ENCODE measurements around the gene NUP62.
"Not testable (repeated sequence)": the region's sequence is repeated elsewhere in the genome, so short reads cannot be mapped to it uniquely, and the experiment has no call there.

NUP62 gene

DNA sequence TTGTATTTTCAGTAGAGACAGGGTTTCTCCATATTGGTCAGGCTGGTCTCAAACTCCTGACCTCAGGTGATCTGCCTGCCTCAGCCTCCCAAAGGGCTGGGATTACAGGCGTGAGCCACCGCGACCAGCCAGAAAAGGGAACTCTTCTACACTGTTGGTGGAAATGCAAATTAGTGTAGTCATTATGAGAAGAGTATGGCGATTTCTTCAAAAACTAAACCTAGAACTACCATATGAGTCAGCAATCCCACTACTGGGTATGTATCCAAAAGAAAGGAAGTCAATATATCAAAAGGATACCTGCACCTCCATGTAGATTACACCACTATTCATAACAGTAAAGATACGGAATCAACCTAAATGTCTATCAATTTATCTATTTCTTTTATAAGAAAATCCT is 15.3 kb upstream of the NUP62 start:
- 60% methylated on average over 1 of the region's 5 CpGs for WGBS (ENCODE audit: insufficient coverage)
- H3K27me3 ChIP-seq (replicated peaks in 2 of 5; ENCODE audit: control insufficient read depth in 4 of 5, insufficient read depth in 5 of 5, low read length in 4 of 5); H3K4me1 ChIP-seq (ENCODE audit: control extremely low read depth in 1 of 4, control insufficient read depth in 4 of 4, insufficient read depth in 4 of 4, low read length in 3 of 4); DNase-seq; POLR2A ChIA-PET; CTCF ChIA-PET; H3K36me3 ChIP-seq (ENCODE audit: control insufficient read depth in 4 of 4, insufficient read depth in 4 of 4, low read length in 3 of 4); H3K9me3 ChIP-seq (ENCODE audit: control extremely low read depth in 1 of 5, control insufficient read depth in 4 of 5, insufficient read depth in 2 of 5, low read depth in 1 of 5, low read length in 4 of 5); H3K4me3 ChIP-seq (ENCODE audit: control insufficient read depth in 1 of 7, extremely low read depth in 1 of 7, insufficient read depth in 4 of 7, low read depth in 2 of 7, low read length in 6 of 7); H3K27ac ChIP-seq (ENCODE audit: insufficient read depth in 1 of 2, low read depth in 1 of 2, low read length in 2 of 2, poor library complexity in 1 of 2, severe bottlenecking in 2 of 2): not testable (repeated sequence)

- no peaks in the 10 kb centered on the region for H3K9me3 ChIP-seq (ENCODE audit: control extremely low read depth in 1 of 5, control insufficient read depth in 4 of 5, insufficient read depth in 2 of 5, low read depth in 1 of 5, low read length in 4 of 5)
- H3K27me3 ChIP-seq (replicated peaks in 2 of 5; ENCODE audit: control insufficient read depth in 4 of 5, insufficient read depth in 5 of 5, low read length in 4 of 5) = peaks cover 0 to 11% (median 3%) of the 10 kb centered on the region in 5 experiments
- no peak for DNase-seq
- no peaks in the 10 kb centered on the region for H3K36me3 ChIP-seq (ENCODE audit: control insufficient read depth in 4 of 4, insufficient read depth in 4 of 4, low read length in 3 of 4)
- no peak overlapping the region for H3K4me3 ChIP-seq (ENCODE audit: control insufficient read depth in 1 of 7, extremely low read depth in 1 of 7, insufficient read depth in 4 of 7, low read depth in 2 of 7, low read length in 6 of 7)
- H3K4me1 ChIP-seq (ENCODE audit: control extremely low read depth in 1 of 4, control insufficient read depth in 4 of 4, insufficient read depth in 4 of 4, low read length in 3 of 4) = peaks cover 0 to 4% (median 2%) of the 10 kb centered on the region in 4 experiments
- WGBS (ENCODE audit: insufficient coverage) = 94% methylated on average over 5 of the region's 5 CpGs
- CTCF ChIA-PET = interaction anchor here (0.8 to 1.3 kb wide), 2 partner anchors 43 to 45 kb away, joined by 3 to 4 read pairs; no protein-coding TSS in a partner anchor
- POLR2A ChIA-PET = no interaction called here
- H3K27ac ChIP-seq (ENCODE audit: insufficient read depth in 1 of 2, low read depth in 1 of 2, low read length in 2 of 2, poor library complexity in 1 of 2, severe bottlenecking in 2 of 2) = no peak overlapping the region
Observed at GRCh38 chr19:49940482-49940791, 11.1 kb upstream of the NUP62 start.

GRCh38 chr19:49939721-49940481 is 10.6 kb upstream of the NUP62 start:
- CTCF ChIA-PET = interaction anchor here (0.8 to 2.5 kb wide), 5 partner anchors 36 to 46 kb away, joined by 3 to 20 read pairs (median 4); no protein-coding TSS in a partner anchor

DNA sequence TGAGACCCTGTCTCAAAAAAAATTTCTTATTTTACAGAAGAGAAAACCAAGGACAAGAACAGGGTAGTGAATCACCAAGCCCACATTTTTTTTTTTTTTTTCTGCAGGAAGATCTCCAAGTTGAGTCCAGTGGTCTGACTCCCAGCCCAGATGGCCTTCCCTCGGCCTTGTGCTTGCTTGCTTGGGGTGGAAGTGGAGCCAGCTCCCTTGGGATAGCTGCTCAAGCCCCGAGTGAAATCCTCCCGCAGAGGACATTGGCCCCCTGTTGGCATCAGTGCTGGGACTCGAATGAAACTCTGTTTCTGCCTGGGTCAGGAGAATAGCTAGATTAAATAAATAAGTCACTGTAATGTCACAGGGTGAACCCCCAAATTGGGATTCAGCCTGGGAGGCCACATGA is 9.4 kb upstream of the NUP62 start:
- Histone ChIP-seq H3K9me3 (ENCODE audit: control extremely low read depth in 1 of 5, control insufficient read depth in 4 of 5, insufficient read depth in 2 of 5, low read depth in 1 of 5, low read length in 4 of 5) (no peaks in the 10 kb centered on the region), H3K36me3 (ENCODE audit: control insufficient read depth in 4 of 4, insufficient read depth in 4 of 4, low read length in 3 of 4) (no peaks in the 10 kb centered on the region), H3K4me3 (ENCODE audit: control insufficient read depth in 1 of 7, extremely low read depth in 1 of 7, insufficient read depth in 4 of 7, low read depth in 2 of 7, low read length in 6 of 7) (no peak overlapping the region), H3K4me1 (ENCODE audit: control extremely low read depth in 1 of 4, control insufficient read depth in 4 of 4, insufficient read depth in 4 of 4, low read length in 3 of 4) (peaks cover 0 to 4% (median 2%) of the 10 kb centered on the region in 4 experiments), H3K27me3 (replicated peaks in 2 of 5; ENCODE audit: control insufficient read depth in 4 of 5, insufficient read depth in 5 of 5, low read length in 4 of 5) (peaks cover 0 to 11% (median 3%) of the 10 kb centered on the region in 5 experiments), H3K27ac (ENCODE audit: insufficient read depth in 1 of 2, low read depth in 1 of 2, low read length in 2 of 2, poor library complexity in 1 of 2, severe bottlenecking in 2 of 2) (no peak overlapping the region)
- POLR2A ChIA-PET = no interaction called here
- CTCF ChIA-PET = interaction anchor here (0.7 to 2.9 kb wide), 6 partner anchors 12 to 47 kb away, joined by 3 to 20 read pairs (median 12); no protein-coding TSS in a partner anchor
- 100% methylated on average over 2 of the region's 4 CpGs for WGBS (ENCODE audit: insufficient coverage)
- DNase-seq = no peak

More at GRCh38 chr19:49939721-49940481, 10.6 kb upstream of the NUP62 start:
- Histone ChIP-seq H3K36me3 (ENCODE audit: control insufficient read depth in 4 of 4, insufficient read depth in 4 of 4, low read length in 3 of 4) (no peaks in the 10 kb centered on the region), H3K27ac (ENCODE audit: insufficient read depth in 1 of 2, low read depth in 1 of 2, low read length in 2 of 2, poor library complexity in 1 of 2, severe bottlenecking in 2 of 2) (no peak overlapping the region), H3K27me3 (replicated peaks in 2 of 5; ENCODE audit: control insufficient read depth in 4 of 5, insufficient read depth in 5 of 5, low read length in 4 of 5) (peaks cover 0 to 11% (median 3%) of the 10 kb centered on the region in 5 experiments), H3K4me3 (ENCODE audit: control insufficient read depth in 1 of 7, extremely low read depth in 1 of 7, insufficient read depth in 4 of 7, low read depth in 2 of 7, low read length in 6 of 7) (no peak overlapping the region), H3K4me1 (ENCODE audit: control extremely low read depth in 1 of 4, control insufficient read depth in 4 of 4, insufficient read depth in 4 of 4, low read length in 3 of 4) (peaks cover 0 to 4% (median 2%) of the 10 kb centered on the region in 4 experiments), H3K9me3 (ENCODE audit: control extremely low read depth in 1 of 5, control insufficient read depth in 4 of 5, insufficient read depth in 2 of 5, low read depth in 1 of 5, low read length in 4 of 5) (no peaks in the 10 kb centered on the region)
- peak in 2 of 3 donors; percentile 28 to 33 for DNase-seq
- 93% methylated on average over 6 of the region's 7 CpGs for WGBS (ENCODE audit: insufficient coverage)
- POLR2A ChIA-PET = no interaction called here

DNA sequence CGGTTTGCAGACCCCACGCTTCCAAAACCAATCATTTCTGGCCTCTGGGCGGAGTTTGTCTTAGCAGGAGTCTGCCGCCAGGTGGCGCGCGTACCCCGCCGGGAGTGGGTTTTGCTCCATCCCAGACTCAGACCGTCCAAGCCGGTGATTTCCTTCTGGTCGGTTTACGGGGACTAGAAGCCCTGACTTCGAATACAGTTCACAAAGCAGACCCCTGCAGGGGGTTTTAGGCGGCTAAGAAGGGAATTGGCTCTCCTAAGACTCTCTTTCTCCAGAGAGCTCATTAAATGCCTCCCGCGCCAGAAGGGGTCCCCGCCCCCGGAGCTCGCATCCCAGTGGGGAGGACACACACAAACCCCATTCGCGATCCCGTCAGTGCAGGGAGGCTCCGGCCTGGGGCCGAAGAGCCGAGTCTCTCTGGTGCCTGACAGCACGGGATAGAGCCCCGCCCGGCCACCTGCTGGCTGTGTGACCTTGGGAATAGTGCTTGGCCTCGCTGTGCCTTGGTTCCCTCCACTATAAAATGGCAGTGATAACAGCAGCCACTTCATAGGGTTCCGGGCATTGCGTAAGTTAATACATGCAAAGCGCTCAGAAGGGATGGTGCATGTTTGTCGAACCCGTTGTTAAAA is 8.6 kb upstream of the NUP62 start:
- 26% methylated on average over 29 of the region's 35 CpGs for WGBS (ENCODE audit: insufficient coverage)
- peak; percentile 67 to 80 (median 70) for DNase-seq
- no peak overlapping the region for H3K27ac ChIP-seq (ENCODE audit: insufficient read depth in 1 of 2, low read depth in 1 of 2, low read length in 2 of 2, poor library complexity in 1 of 2, severe bottlenecking in 2 of 2)
- peaks cover 0 to 7% (median 2%) of the 10 kb centered on the region in 4 experiments for H3K4me1 ChIP-seq (ENCODE audit: control extremely low read depth in 1 of 4, control insufficient read depth in 4 of 4, insufficient read depth in 4 of 4, low read length in 3 of 4)
- CTCF ChIA-PET = interaction anchor here (1.1 to 2.9 kb wide), 8 partner anchors 13 to 198 kb away, joined by 3 to 20 read pairs (median 6); no protein-coding TSS in a partner anchor
- peaks cover 0 to 5% (median 0%) of the 10 kb centered on the region in 4 experiments for H3K36me3 ChIP-seq (ENCODE audit: control insufficient read depth in 4 of 4, insufficient read depth in 4 of 4, low read length in 3 of 4)
- no peak overlapping the region for H3K4me3 ChIP-seq (ENCODE audit: control insufficient read depth in 1 of 7, extremely low read depth in 1 of 7, insufficient read depth in 4 of 7, low read depth in 2 of 7, low read length in 6 of 7)
- H3K27me3 ChIP-seq (replicated peaks in 2 of 5; ENCODE audit: control insufficient read depth in 4 of 5, insufficient read depth in 5 of 5, low read length in 4 of 5) = peaks cover 0 to 11% (median 3%) of the 10 kb centered on the region in 5 experiments
- no peaks in the 10 kb centered on the region for H3K9me3 ChIP-seq (ENCODE audit: control extremely low read depth in 1 of 5, control insufficient read depth in 4 of 5, insufficient read depth in 2 of 5, low read depth in 1 of 5, low read length in 4 of 5)
- POLR2A ChIA-PET = no interaction called here

- Histone ChIP-seq H3K9me3 (ENCODE audit: control extremely low read depth in 1 of 5, control insufficient read depth in 4 of 5, insufficient read depth in 2 of 5, low read depth in 1 of 5, low read length in 4 of 5) (no peaks in the 10 kb centered on the region), H3K27ac (ENCODE audit: insufficient read depth in 1 of 2, low read depth in 1 of 2, low read length in 2 of 2, poor library complexity in 1 of 2, severe bottlenecking in 2 of 2) (no peak overlapping the region), H3K27me3 (replicated peaks in 2 of 5; ENCODE audit: control insufficient read depth in 4 of 5, insufficient read depth in 5 of 5, low read length in 4 of 5) (peaks cover 0 to 11% (median 3%) of the 10 kb centered on the region in 5 experiments), H3K4me3 (ENCODE audit: control insufficient read depth in 1 of 7, extremely low read depth in 1 of 7, insufficient read depth in 4 of 7, low read depth in 2 of 7, low read length in 6 of 7) (no peak overlapping the region), H3K4me1 (ENCODE audit: control extremely low read depth in 1 of 4, control insufficient read depth in 4 of 4, insufficient read depth in 4 of 4, low read length in 3 of 4) (peaks cover 0 to 11% (median 2%) of the 10 kb centered on the region in 4 experiments), H3K36me3 (ENCODE audit: control insufficient read depth in 4 of 4, insufficient read depth in 4 of 4, low read length in 3 of 4) (peaks cover 0 to 13% (median 0%) of the 10 kb centered on the region in 4 experiments)
- 88% methylated on average over 4 of the region's 5 CpGs for WGBS (ENCODE audit: insufficient coverage)
- no peak for DNase-seq
- POLR2A ChIA-PET = interaction anchor here (0.6 kb wide), 1 partner anchor 187 kb away, joined by 3 read pairs; no protein-coding TSS in a partner anchor
- CTCF ChIA-PET = interaction anchor here (1.4 to 2.9 kb wide), 3 partner anchors 14 to 50 kb away, joined by 3 to 20 read pairs (median 7); no protein-coding TSS in a partner anchor
Observed at GRCh38 chr19:49936549-49936948, 7.2 kb upstream of the NUP62 start.
